Lung (tissue), 12 donors: ENCODE results near the gene RASSF5. TPM values are rescaled to one million over a fixed set of nuclear protein-coding genes. Genes with fewer than 3 reads are reported as not detected.

Source experiments
- ATAC-seq: fragments of 200-7000 bp; cut with Tn5 transposase; one replicate; pipeline ENCODE4 v1.9.1; 2020; ENCODE audit warnings: moderate number of reproducible peaks; ENCODE audit not compliant: insufficient read depth, low FRiP score
- DNase-seq, 3 donors: peaks; one replicate each; pipeline ENCODE4 v3.0.0-alpha.2; 2013 to 2017
- H3K27ac ChIP-seq, 2 donors: one replicate each; pipeline ENCODE4 v1.5.1; 2013; ENCODE audit warnings: mild to moderate bottlenecking in 2 of 2, moderate library complexity in 2 of 2, control low read depth in 1 of 2, inconsistent platforms in 1 of 2, low read depth in 1 of 2, low read length in 1 of 2
- H3K27me3 ChIP-seq, 3 donors: one replicate each; pipeline ENCODE4 v1.5.1; 2013; ENCODE audit warnings: low read length in 2 of 3; ENCODE audit not compliant: control insufficient read depth in 3 of 3, insufficient read depth in 3 of 3
- H3K36me3 ChIP-seq, 4 donors: one replicate each; pipeline ENCODE4 v1.5.1; 2013; ENCODE audit warnings: low read length in 4 of 4, mild to moderate bottlenecking in 1 of 4, moderate library complexity in 1 of 4; ENCODE audit not compliant: control insufficient read depth in 4 of 4, insufficient read depth in 4 of 4
- H3K4me1 ChIP-seq, 5 donors: one replicate each; pipeline ENCODE4 v1.5.1; 2013; ENCODE audit warnings: low read length in 5 of 5, mild to moderate bottlenecking in 2 of 5, moderate library complexity in 1 of 5; ENCODE audit not compliant: control insufficient read depth in 5 of 5, insufficient read depth in 5 of 5
- H3K4me3 ChIP-seq: one replicate; pipeline ENCODE4 v1.5.1; 2013; ENCODE audit warnings: mild to moderate bottlenecking, control low read depth, moderate library complexity
- H3K9ac ChIP-seq, 2 donors: one replicate each; pipeline ENCODE4 v1.5.1; 2013; ENCODE audit warnings: low read length in 2 of 2, control low read depth in 1 of 2; ENCODE audit not compliant: insufficient read depth in 1 of 2
- H3K9me3 ChIP-seq, 4 donors: one replicate each; pipeline ENCODE4 v1.5.1; 2013; ENCODE audit warnings: low read length in 3 of 4, mild to moderate bottlenecking in 1 of 4, moderate library complexity in 1 of 4; ENCODE audit not compliant: control insufficient read depth in 4 of 4, insufficient read depth in 3 of 4
- WGBS, 2 donors: extraction: QIAGEN DNeasy Blood & Tissue Kit; methylation state at CpG; one replicate each; pipeline ENCODE4 v1.1.7; 2013; 5-methylcytosine and 5-hydroxymethylcytosine counted together
- polyA plus RNA-seq, 2 donors: library from polyadenylated mRNA; stranded (reverse); fragments of 200-250 nt; gene quantifications; one replicate each; pipeline ENCODE4 v1.2.1, GENCODE V29; 2013
- total RNA-seq, 2 donors: library from RNA; depleted of rRNA in 1 of 2; stranded (reverse); fragments of >200 nt in 1 of 2; gene quantifications; one replicate each; pipeline ENCODE4 v1.2.1, GENCODE V29; 2014 to 2021
- TF ChIP-seq, protein P1 (sequence below): IDR thresholded peaks from 2 replicates; pipeline ENCODE4 v1.5.1; 2012; ENCODE audit warnings: mild to moderate bottlenecking; ENCODE audit errors: control extremely low read depth, extremely low read depth
- donor health status: control.
- donor health status: control.
- donor health status: Bipolar disorder and iron deficiency.
- donor health status: healthy.
- donor health status: DM: yes; HTN: yes; CAD: no.

The RASSF5 gene
- total and polyA plus RNA-seq, 4 donors = 10.3 to 38.2 (median 30.7) TPM

DNA sequence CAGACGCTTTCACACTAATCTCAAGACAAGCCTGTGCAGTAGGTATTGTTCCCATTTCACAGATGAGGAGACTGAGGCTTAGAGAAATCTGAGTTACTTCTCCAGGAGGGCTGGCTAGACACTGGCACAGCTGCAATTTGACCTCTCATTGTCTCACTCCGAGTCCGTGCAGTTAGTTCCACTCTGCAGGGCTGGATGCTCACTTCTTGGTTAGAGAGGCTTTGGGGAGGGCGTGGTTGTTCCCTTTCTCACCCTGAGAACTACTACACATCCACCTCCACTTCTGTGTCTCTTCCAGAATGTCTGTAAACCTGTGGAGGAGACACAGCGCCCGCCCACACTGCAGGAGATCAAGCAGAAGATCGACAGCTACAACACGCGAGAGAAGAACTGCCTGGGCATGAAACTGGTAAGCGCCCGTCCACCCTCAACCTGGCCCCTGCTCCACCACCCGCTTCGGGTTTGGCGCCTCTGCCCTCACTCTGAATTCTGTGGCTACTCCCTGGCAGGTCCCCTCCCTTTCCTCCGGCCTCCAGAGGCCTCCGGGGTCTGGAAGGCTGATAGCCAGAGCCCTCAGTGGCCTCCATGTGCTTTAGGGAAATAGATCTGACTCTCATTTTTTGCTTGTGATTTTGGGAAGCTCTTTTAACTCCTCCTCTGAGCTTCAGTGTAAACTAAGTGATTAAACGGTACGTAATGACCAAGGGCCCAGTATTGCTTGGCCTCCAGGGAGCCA, 75.8 kb downstream of the RASSF5 start:
- Histone ChIP-seq H3K9ac (no peak overlapping the region), H3K4me1 (peaks cover 0 to 12% (median 2%) of the 10 kb centered on the region in 5 donors), H3K4me3 (no peak overlapping the region), H3K36me3 (peaks cover 0 to 29% (median 5%) of the 10 kb centered on the region in 4 donors), H3K27me3 (no peaks in the 10 kb centered on the region), H3K9me3 (no peaks in the 10 kb centered on the region), H3K27ac (peak overlapping the region in 1 of 2 donors; percentile 43)
- TF ChIP-seq, protein P1, sequence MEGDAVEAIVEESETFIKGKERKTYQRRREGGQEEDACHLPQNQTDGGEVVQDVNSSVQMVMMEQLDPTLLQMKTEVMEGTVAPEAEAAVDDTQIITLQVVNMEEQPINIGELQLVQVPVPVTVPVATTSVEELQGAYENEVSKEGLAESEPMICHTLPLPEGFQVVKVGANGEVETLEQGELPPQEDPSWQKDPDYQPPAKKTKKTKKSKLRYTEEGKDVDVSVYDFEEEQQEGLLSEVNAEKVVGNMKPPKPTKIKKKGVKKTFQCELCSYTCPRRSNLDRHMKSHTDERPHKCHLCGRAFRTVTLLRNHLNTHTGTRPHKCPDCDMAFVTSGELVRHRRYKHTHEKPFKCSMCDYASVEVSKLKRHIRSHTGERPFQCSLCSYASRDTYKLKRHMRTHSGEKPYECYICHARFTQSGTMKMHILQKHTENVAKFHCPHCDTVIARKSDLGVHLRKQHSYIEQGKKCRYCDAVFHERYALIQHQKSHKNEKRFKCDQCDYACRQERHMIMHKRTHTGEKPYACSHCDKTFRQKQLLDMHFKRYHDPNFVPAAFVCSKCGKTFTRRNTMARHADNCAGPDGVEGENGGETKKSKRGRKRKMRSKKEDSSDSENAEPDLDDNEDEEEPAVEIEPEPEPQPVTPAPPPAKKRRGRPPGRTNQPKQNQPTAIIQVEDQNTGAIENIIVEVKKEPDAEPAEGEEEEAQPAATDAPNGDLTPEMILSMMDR = no peak
- ATAC-seq = no peak
- 79 to 85% methylated on average over 18 of the region's 18 CpGs for WGBS, 2 donors
- DNase-seq = peak in 1 of 3 donors; percentile 12

DNA sequence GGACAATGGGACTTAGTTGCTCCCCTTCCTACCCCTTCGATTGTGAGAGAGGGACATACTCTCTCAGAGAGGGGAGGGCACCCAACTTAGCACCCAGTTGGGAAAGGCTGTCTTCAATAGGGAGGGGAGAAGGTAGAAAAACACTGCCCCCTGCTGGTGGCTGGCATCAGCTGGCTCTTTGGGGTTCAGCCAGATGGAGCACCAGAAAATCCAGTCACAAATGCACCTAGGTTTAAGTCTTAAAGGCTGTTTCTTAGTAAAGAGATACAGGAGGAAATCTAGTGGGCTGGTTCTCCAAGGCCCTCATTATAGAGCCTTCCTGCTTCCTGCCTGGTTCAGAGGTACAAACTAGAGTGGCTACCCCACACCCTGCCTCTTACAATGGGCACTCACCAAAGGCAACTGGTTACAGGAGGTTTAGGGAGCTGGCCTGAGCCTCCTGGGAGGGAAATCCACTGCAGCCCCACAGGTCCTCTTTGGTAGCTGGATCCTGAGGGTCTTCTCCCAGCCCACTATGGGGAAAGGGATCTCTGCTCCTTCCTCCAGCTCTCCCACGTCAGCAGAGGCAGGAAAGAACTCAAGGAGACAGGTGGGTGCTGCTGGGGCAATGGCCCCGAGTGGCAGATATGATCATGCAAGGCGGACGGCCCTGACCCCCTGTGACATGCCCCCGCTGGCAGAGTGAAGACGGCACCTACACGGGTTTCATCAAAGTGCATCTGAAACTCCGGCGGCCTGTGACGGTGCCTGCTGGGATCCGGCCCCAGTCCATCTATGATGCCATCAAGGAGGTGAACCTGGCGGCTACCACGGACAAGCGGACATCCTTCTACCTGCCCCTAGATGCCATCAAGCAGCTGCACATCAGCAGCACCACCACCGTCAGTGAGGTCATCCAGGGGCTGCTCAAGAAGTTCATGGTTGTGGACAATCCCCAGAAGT, 76.6 kb downstream of the RASSF5 start:
- H3K27me3 ChIP-seq = no peaks in the 10 kb centered on the region
- H3K36me3 ChIP-seq = peaks cover 0 to 34% (median 7%) of the 10 kb centered on the region in 4 donors
- H3K9me3 ChIP-seq = no peaks in the 10 kb centered on the region
- TF ChIP-seq, protein P1 = peak; percentile 92
- ATAC-seq = no peak
- WGBS, 2 donors = 88 to 90% methylated on average over 16 of the region's 16 CpGs
- peak; percentile 71 to 74 (median 73) for DNase-seq
- no peak overlapping the region for H3K27ac ChIP-seq
- peaks cover 0 to 12% (median 10%) of the 10 kb centered on the region in 5 donors for H3K4me1 ChIP-seq
- no peak overlapping the region for H3K9ac ChIP-seq
- no peak overlapping the region for H3K4me3 ChIP-seq

- 68 to 80% methylated on average over 4 of the region's 4 CpGs for WGBS, 2 donors
- no peak for DNase-seq
- Histone ChIP-seq H3K4me1 (peaks cover 0 to 17% (median 11%) of the 10 kb centered on the region in 5 donors), H3K9me3 (no peaks in the 10 kb centered on the region), H3K9ac (no peak overlapping the region), H3K4me3 (no peak overlapping the region), H3K36me3 (peaks cover 2 to 36% (median 7%) of the 10 kb centered on the region in 4 donors), H3K27me3 (no peaks in the 10 kb centered on the region), H3K27ac (peak overlapping the region in 1 of 2 donors; percentile 8)
- TF ChIP-seq, protein P1 = no peak
- no peak for ATAC-seq
Measured at GRCh38 chr1:206584683-206585082, 77.4 kb downstream of the RASSF5 start.
